OCI-LY3 (cell line): ENCODE data around the gene ADCY7.

Source experiments
- EZH2phosphoT487 ChIP-seq: fragments of 200-600 bp; shearing (Covaris generic); IDR thresholded peaks from 2 replicates; pipeline ENCODE4 v1.6.1; 2018; ENCODE audit warnings: antibody characterized with exemption, mixed run types, low read depth
- TF ChIP-seq, protein P1 (sequence below): fragments of 200-600, 300-600 bp; sonication (generic); IDR thresholded peaks from 2 replicates; pipeline ENCODE4 v1.5.1; 2014; ENCODE audit warnings: antibody characterized with exemption, low read length, low read depth

GRCh38 chr16:50329446-50330189, 63.3 kb downstream of the ADCY7 start:
- TF ChIP-seq, protein P1, sequence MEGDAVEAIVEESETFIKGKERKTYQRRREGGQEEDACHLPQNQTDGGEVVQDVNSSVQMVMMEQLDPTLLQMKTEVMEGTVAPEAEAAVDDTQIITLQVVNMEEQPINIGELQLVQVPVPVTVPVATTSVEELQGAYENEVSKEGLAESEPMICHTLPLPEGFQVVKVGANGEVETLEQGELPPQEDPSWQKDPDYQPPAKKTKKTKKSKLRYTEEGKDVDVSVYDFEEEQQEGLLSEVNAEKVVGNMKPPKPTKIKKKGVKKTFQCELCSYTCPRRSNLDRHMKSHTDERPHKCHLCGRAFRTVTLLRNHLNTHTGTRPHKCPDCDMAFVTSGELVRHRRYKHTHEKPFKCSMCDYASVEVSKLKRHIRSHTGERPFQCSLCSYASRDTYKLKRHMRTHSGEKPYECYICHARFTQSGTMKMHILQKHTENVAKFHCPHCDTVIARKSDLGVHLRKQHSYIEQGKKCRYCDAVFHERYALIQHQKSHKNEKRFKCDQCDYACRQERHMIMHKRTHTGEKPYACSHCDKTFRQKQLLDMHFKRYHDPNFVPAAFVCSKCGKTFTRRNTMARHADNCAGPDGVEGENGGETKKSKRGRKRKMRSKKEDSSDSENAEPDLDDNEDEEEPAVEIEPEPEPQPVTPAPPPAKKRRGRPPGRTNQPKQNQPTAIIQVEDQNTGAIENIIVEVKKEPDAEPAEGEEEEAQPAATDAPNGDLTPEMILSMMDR = no peak
- TF ChIP-seq EZH2phosphoT487 = no peak
